ENCODE data around the gene ADAM8. TPM values are rescaled to one million over a fixed set of nuclear protein-coding genes. Genes with fewer than 3 reads are reported as not detected.
A peak's percentile ranks its signal among the peaks of the same experiment; 100 is the strongest.
"Not testable (repeated sequence)": the region's sequence is repeated elsewhere in the genome, so short reads cannot be mapped to it uniquely, and the experiment has no call there.

The ADAM8 gene
- polyA plus RNA-seq, 4 donors, result 0.67 to 4.4 (median 2.1) TPM

- H3K9me3 ChIP-seq (ENCODE audit: control insufficient read depth in 2 of 2, insufficient read depth in 1 of 2, low read depth in 1 of 2, low read length in 1 of 2), result no peaks in the 10 kb centered on the region
- WGBS, 3 donors, result 87 to 90% (median 89%) methylated on average over 21 of the region's 21 CpGs
- FAIRE-seq (no peak), DNase-seq (no peak)
- H3K4me3 ChIP-seq (ENCODE audit: low read depth in 1 of 3, low read length in 3 of 3), result no peak overlapping the region
- no peaks in the 10 kb centered on the region for H3K27me3 ChIP-seq (ENCODE audit: control insufficient read depth in 3 of 3, insufficient read depth in 3 of 3, low read length in 3 of 3)
- peaks cover 0 to 23% (median 0%) of the 10 kb centered on the region in 3 donors for H3K36me3 ChIP-seq (ENCODE audit: control insufficient read depth in 3 of 3, insufficient read depth in 2 of 3, low read depth in 1 of 3, low read length in 3 of 3)
- no peak overlapping the region for H3K27ac ChIP-seq (ENCODE audit: low read depth in 1 of 3, low read length in 2 of 3)
- peaks cover 3 to 20% (median 5%) of the 10 kb centered on the region in 3 donors for H3K4me1 ChIP-seq (ENCODE audit: control insufficient read depth in 3 of 3, insufficient read depth in 2 of 3, low read depth in 1 of 3, low read length in 2 of 3)
Observed at GRCh38 chr10:133266056-133266795, 10.4 kb downstream of the ADAM8 start.

DNA sequence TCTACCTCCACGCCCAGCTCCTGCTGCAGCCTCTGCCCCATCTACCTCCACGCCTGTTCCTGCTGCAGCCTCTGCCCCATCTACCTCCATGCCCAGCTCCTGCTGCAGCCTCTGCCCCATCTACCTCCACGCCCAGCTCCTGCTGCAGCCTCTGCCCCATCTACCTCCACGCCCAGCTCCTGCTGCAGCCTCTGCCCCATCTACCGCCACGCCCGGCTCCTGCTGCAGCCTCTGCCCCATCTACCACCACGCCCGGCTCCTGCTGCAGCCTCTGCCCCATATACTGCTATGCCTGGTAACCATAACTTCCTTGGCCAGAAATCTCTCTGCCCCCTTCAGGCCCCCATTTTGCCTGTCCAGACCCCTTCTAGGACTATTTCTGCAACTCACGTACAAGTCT is 11.6 kb downstream of the ADAM8 start:
- H3K4me3 ChIP-seq (ENCODE audit: low read depth in 1 of 3, low read length in 3 of 3); H3K27me3 ChIP-seq (ENCODE audit: control insufficient read depth in 3 of 3, insufficient read depth in 3 of 3, low read length in 3 of 3); H3K27ac ChIP-seq (ENCODE audit: low read depth in 1 of 3, low read length in 2 of 3); H3K9me3 ChIP-seq (ENCODE audit: control insufficient read depth in 2 of 2, insufficient read depth in 1 of 2, low read depth in 1 of 2, low read length in 1 of 2); FAIRE-seq: not testable (repeated sequence)
- Histone ChIP-seq H3K36me3 (ENCODE audit: control insufficient read depth in 3 of 3, insufficient read depth in 2 of 3, low read depth in 1 of 3, low read length in 3 of 3) (peaks cover 0 to 13% (median 0%) of the 10 kb centered on the region in 3 donors), H3K4me1 (ENCODE audit: control insufficient read depth in 3 of 3, insufficient read depth in 2 of 3, low read depth in 1 of 3, low read length in 2 of 3) (peaks cover 3 to 27% (median 5%) of the 10 kb centered on the region in 3 donors)
- DNase-seq, result peak in 1 of 2 donors; percentile 63
- 17 to 57% (median 31%) methylated on average over 8 to 10 of the region's 10 CpGs for WGBS, 3 donors

- peaks cover 3 to 27% (median 5%) of the 10 kb centered on the region in 3 donors for H3K4me1 ChIP-seq (ENCODE audit: control insufficient read depth in 3 of 3, insufficient read depth in 2 of 3, low read depth in 1 of 3, low read length in 2 of 3)
- FAIRE-seq, result no peak
- H3K27ac ChIP-seq (ENCODE audit: low read depth in 1 of 3, low read length in 2 of 3), result no peak overlapping the region
- H3K4me3 ChIP-seq (ENCODE audit: low read depth in 1 of 3, low read length in 3 of 3), result no peak overlapping the region
- peak in 1 of 2 donors; percentile 74 for DNase-seq
- H3K36me3 ChIP-seq (ENCODE audit: control insufficient read depth in 3 of 3, insufficient read depth in 2 of 3, low read depth in 1 of 3, low read length in 3 of 3), result peaks cover 0 to 9% (median 0%) of the 10 kb centered on the region in 3 donors
- whole genome bisulfite sequencing, 3 donors, result 7 to 40% (median 12%) methylated on average over 9 of the region's 9 CpGs
- H3K9me3 ChIP-seq (ENCODE audit: control insufficient read depth in 2 of 2, insufficient read depth in 1 of 2, low read depth in 1 of 2, low read length in 1 of 2), result no peaks in the 10 kb centered on the region
- no peaks in the 10 kb centered on the region for H3K27me3 ChIP-seq (ENCODE audit: control insufficient read depth in 3 of 3, insufficient read depth in 3 of 3, low read length in 3 of 3)
Observed at GRCh38 chr10:133264461-133264860, 12.2 kb downstream of the ADAM8 start.

DNA sequence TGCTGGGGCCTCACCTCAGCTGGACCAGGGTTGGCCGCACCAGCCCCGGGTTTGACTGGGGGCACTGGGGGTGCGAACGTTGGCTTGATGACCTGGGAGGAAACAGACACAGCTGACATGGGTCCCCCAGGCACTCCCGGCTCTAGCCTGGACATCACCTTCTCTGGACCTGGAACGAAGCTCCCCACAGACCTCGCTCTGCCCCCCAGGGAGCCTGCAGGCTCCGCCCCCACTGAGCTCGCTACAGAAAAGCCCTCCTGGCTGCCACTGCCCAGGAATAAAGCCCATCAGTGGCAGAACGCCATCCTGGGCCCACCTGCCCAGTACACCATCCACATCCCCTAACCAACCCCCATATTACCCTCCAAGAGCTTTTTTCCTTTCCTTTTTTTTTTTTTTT is 13.0 kb downstream of the ADAM8 start:
- Histone ChIP-seq H3K36me3 (ENCODE audit: control insufficient read depth in 3 of 3, insufficient read depth in 2 of 3, low read depth in 1 of 3, low read length in 3 of 3) (peaks cover 0 to 3% (median 0%) of the 10 kb centered on the region in 3 donors), H3K27ac (ENCODE audit: low read depth in 1 of 3, low read length in 2 of 3) (no peak overlapping the region), H3K27me3 (ENCODE audit: control insufficient read depth in 3 of 3, insufficient read depth in 3 of 3, low read length in 3 of 3) (no peaks in the 10 kb centered on the region), H3K9me3 (ENCODE audit: control insufficient read depth in 2 of 2, insufficient read depth in 1 of 2, low read depth in 1 of 2, low read length in 1 of 2) (no peaks in the 10 kb centered on the region), H3K4me3 (ENCODE audit: low read depth in 1 of 3, low read length in 3 of 3) (no peak overlapping the region), H3K4me1 (ENCODE audit: control insufficient read depth in 3 of 3, insufficient read depth in 2 of 3, low read depth in 1 of 3, low read length in 2 of 3) (peaks cover 3 to 27% (median 5%) of the 10 kb centered on the region in 3 donors)
- DNase-seq (no peak), FAIRE-seq (no peak)
- 72 to 87% (median 73%) methylated on average over 10 of the region's 10 CpGs for WGBS, 3 donors

- peak overlapping the region in 1 of 3 donors; percentile 34 for H3K27ac ChIP-seq (ENCODE audit: low read depth in 1 of 3, low read length in 2 of 3)
- no peaks in the 10 kb centered on the region for H3K9me3 ChIP-seq (ENCODE audit: control insufficient read depth in 2 of 2, insufficient read depth in 1 of 2, low read depth in 1 of 2, low read length in 1 of 2)
- H3K4me1 ChIP-seq (ENCODE audit: control insufficient read depth in 3 of 3, insufficient read depth in 2 of 3, low read depth in 1 of 3, low read length in 2 of 3), result peaks cover 3 to 33% (median 5%) of the 10 kb centered on the region in 3 donors
- 26 to 78% (median 39%) methylated on average over 14 of the region's 14 CpGs for WGBS, 3 donors
- no peaks in the 10 kb centered on the region for H3K36me3 ChIP-seq (ENCODE audit: control insufficient read depth in 3 of 3, insufficient read depth in 2 of 3, low read depth in 1 of 3, low read length in 3 of 3)
- H3K4me3 ChIP-seq (ENCODE audit: low read depth in 1 of 3, low read length in 3 of 3), result no peak overlapping the region
- DNase-seq, result peak in 1 of 2 donors; percentile 48
- H3K27me3 ChIP-seq (ENCODE audit: control insufficient read depth in 3 of 3, insufficient read depth in 3 of 3, low read length in 3 of 3), result no peaks in the 10 kb centered on the region
- no peak for FAIRE-seq
Observed at GRCh38 chr10:133262696-133263095, 14.0 kb downstream of the ADAM8 start.

- DNase-seq (peak; percentile 72 to 86), FAIRE-seq (no peak)
- no peaks in the 10 kb centered on the region for H3K36me3 ChIP-seq (ENCODE audit: control insufficient read depth in 3 of 3, insufficient read depth in 2 of 3, low read depth in 1 of 3, low read length in 3 of 3)
- H3K27ac ChIP-seq (ENCODE audit: low read depth in 1 of 3, low read length in 2 of 3), result peak overlapping the region; percentile 63 to 84 (median 68)
- peaks cover 3 to 40% (median 5%) of the 10 kb centered on the region in 3 donors for H3K4me1 ChIP-seq (ENCODE audit: control insufficient read depth in 3 of 3, insufficient read depth in 2 of 3, low read depth in 1 of 3, low read length in 2 of 3)
- no peaks in the 10 kb centered on the region for H3K27me3 ChIP-seq (ENCODE audit: control insufficient read depth in 3 of 3, insufficient read depth in 3 of 3, low read length in 3 of 3)
- no peaks in the 10 kb centered on the region for H3K9me3 ChIP-seq (ENCODE audit: control insufficient read depth in 2 of 2, insufficient read depth in 1 of 2, low read depth in 1 of 2, low read length in 1 of 2)
- H3K4me3 ChIP-seq (ENCODE audit: low read depth in 1 of 3, low read length in 3 of 3), result peak overlapping the region; percentile 59 to 88 (median 67)
- 0 to 2% (median 1%) methylated on average over 19 to 79 of the region's 79 CpGs for WGBS, 3 donors
Observed at GRCh38 chr10:133261726-133262325, 14.8 kb downstream of the ADAM8 start.

DNA sequence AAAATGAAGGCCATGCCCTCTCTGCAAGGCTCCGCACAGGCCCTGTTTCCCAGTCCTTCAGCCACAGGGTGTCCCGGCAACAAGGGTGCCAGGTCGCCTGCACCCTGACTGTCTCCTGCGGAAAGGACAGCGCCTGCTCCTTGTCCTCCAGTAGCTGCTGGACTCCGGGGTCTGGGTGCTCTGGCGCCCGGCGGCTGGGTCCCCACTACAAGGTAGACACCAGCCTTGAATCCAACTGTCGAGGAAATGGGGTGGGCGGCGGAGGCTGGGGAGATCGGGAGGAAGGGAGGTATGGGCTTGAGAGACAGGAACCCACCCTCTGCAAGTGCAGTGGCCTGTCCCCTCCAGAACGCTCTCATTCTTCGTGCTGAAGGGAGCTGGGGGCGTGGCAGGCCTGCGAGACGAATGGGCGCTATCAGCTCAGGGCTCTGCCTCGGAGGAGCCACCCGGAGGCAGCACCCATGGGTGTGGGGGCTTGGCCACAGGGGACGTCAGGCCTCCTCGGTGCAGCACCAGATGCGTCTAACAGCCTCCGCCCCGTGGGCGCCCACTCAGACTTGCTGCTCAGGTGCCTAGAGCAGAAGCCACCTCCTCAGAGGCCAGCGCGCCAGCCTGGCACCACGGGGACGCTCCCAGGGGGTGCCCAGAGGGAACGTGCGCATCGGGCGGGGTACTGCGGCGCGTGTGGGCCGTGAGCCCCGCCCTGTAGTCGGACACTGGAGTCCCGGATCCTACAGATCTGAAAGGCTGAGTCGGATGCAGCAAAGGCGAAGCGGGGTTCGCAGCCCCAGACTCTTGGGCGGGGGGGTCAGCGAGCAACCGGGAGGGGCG is 15.6 kb downstream of the ADAM8 start:
- H3K27ac ChIP-seq (ENCODE audit: low read depth in 1 of 3, low read length in 2 of 3), result peak overlapping the region; percentile 63 to 84 (median 68)
- FAIRE-seq (no peak), DNase-seq (peak; percentile 55 to 83)
- peaks cover 3 to 40% (median 5%) of the 10 kb centered on the region in 3 donors for H3K4me1 ChIP-seq (ENCODE audit: control insufficient read depth in 3 of 3, insufficient read depth in 2 of 3, low read depth in 1 of 3, low read length in 2 of 3)
- no peaks in the 10 kb centered on the region for H3K27me3 ChIP-seq (ENCODE audit: control insufficient read depth in 3 of 3, insufficient read depth in 3 of 3, low read length in 3 of 3)
- no peaks in the 10 kb centered on the region for H3K36me3 ChIP-seq (ENCODE audit: control insufficient read depth in 3 of 3, insufficient read depth in 2 of 3, low read depth in 1 of 3, low read length in 3 of 3)
- no peaks in the 10 kb centered on the region for H3K9me3 ChIP-seq (ENCODE audit: control insufficient read depth in 2 of 2, insufficient read depth in 1 of 2, low read depth in 1 of 2, low read length in 1 of 2)
- 20 to 21% (median 20%) methylated on average over 36 to 50 of the region's 50 CpGs for WGBS, 3 donors
- H3K4me3 ChIP-seq (ENCODE audit: low read depth in 1 of 3, low read length in 3 of 3), result peak overlapping the region; percentile 59 to 88 (median 67)

DNA sequence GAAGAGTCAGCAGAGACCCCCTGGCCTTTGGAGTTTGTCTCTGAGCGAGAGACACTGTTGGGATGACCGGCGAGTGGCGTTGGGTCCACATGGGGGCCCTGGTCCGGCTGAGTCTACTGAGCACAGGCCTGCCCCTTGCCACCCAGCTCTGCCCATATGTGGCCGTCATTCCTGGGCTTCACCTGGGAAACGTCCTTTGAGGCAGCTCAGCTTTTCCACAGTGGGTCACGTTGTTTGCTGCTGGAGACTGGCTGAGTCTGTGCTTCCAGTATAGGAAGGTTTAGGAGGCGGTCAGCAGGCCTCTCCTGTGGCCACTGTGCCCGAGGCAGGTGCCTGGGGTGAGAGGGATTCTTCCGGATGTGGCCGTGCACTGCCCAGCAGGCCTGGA is 17.1 kb downstream of the ADAM8 start:
- H3K27ac ChIP-seq (ENCODE audit: low read depth in 1 of 3, low read length in 2 of 3), result peak overlapping the region in 1 of 3 donors; percentile 22
- DNase-seq, result no peak
- FAIRE-seq, result no peak
- H3K27me3 ChIP-seq (ENCODE audit: control insufficient read depth in 3 of 3, insufficient read depth in 3 of 3, low read length in 3 of 3), result no peaks in the 10 kb centered on the region
- H3K36me3 ChIP-seq (ENCODE audit: control insufficient read depth in 3 of 3, insufficient read depth in 2 of 3, low read depth in 1 of 3, low read length in 3 of 3), result no peaks in the 10 kb centered on the region
- no peaks in the 10 kb centered on the region for H3K9me3 ChIP-seq (ENCODE audit: control insufficient read depth in 2 of 2, insufficient read depth in 1 of 2, low read depth in 1 of 2, low read length in 1 of 2)
- WGBS, 3 donors, result 77 to 90% (median 88%) methylated on average over 12 of the region's 12 CpGs
- peaks cover 3 to 40% (median 5%) of the 10 kb centered on the region in 3 donors for H3K4me1 ChIP-seq (ENCODE audit: control insufficient read depth in 3 of 3, insufficient read depth in 2 of 3, low read depth in 1 of 3, low read length in 2 of 3)
- no peak overlapping the region for H3K4me3 ChIP-seq (ENCODE audit: low read depth in 1 of 3, low read length in 3 of 3)
